LNCAP (cell line): ENCODE results near the gene CPT1B.

ENCODE experiments used
- TF ChIP-seq, protein P1 (sequence below): fragments of 450-650 bp; IDR thresholded peaks from 2 replicates; pipeline ENCODE4 v1.5.1; 2017; ENCODE audit warnings: mild to moderate bottlenecking

CPT1B gene

DNA sequence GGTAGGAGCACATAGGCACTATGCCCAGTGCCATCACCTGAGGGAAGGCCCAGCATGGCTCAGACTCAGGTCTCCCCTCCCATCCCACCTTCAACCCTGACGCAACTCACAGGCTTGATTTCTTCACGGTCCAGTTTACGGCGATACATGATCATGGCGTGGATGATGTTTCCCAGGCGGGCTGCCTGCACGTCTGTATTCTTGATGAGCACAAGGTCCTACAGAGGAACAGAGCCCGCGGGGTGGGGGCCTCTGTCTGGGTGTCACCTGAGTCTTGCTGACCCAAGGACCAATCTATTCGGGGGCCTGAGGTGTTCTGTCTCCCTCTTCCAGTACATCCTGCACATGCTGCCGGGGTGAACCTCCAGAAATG is 3.9 kb downstream of the CPT1B start:
- TF ChIP-seq, protein P1, sequence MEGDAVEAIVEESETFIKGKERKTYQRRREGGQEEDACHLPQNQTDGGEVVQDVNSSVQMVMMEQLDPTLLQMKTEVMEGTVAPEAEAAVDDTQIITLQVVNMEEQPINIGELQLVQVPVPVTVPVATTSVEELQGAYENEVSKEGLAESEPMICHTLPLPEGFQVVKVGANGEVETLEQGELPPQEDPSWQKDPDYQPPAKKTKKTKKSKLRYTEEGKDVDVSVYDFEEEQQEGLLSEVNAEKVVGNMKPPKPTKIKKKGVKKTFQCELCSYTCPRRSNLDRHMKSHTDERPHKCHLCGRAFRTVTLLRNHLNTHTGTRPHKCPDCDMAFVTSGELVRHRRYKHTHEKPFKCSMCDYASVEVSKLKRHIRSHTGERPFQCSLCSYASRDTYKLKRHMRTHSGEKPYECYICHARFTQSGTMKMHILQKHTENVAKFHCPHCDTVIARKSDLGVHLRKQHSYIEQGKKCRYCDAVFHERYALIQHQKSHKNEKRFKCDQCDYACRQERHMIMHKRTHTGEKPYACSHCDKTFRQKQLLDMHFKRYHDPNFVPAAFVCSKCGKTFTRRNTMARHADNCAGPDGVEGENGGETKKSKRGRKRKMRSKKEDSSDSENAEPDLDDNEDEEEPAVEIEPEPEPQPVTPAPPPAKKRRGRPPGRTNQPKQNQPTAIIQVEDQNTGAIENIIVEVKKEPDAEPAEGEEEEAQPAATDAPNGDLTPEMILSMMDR, result no peak

GRCh38 chr22:50573491-50574382 is 4.5 kb downstream of the CPT1B start:
- TF ChIP-seq, protein P1, result no peak

- TF ChIP-seq, protein P1, result no peak
These were observed 5.3 kb downstream of the CPT1B start for GRCh38 chr22:50572965-50573364.

DNA sequence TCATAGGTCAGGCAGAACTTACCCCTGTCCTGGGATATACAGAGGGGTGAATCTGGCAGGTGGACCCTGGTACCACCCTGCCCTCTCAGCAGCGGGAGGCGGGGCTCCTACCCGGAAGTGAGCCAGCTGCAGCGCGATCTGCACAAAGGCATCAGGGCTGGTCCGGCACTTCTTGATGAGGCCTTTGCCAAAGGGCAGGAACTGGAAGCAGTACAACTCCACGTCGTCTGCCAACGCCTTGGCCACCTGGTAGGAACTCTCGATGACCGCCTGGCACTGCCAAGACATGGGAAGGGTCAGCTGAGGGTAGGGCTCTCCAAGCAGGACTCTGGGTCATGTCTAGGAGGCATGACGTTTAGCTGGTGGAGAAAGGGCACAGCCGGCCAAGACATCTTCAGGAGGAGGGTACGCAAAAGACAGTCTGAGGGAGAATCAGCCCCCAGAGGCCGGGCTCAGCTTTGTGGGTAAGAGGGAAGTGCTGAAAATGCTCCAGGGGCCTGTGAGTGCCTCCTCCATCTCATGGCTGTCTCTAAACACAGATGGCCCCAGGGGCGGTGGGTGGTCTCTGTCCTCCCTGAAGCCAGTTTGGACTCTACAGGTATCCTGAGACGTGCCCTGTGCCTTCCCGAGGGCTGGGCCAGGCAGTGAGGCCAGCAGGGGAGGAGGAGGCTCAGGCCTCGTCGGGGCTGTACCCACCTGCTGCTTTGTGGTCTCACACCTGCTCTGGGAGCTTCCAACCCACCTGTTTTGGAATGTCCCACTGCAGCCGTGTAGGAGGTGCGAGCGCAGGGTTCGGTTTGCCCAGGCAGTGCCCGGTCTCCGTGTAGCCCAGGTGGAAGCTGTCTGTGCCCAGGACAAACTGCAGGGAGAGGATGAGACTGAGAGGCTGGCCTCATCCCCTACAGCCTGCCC is 6.7 kb downstream of the CPT1B start:
- TF ChIP-seq, protein P1, result no peak

DNA sequence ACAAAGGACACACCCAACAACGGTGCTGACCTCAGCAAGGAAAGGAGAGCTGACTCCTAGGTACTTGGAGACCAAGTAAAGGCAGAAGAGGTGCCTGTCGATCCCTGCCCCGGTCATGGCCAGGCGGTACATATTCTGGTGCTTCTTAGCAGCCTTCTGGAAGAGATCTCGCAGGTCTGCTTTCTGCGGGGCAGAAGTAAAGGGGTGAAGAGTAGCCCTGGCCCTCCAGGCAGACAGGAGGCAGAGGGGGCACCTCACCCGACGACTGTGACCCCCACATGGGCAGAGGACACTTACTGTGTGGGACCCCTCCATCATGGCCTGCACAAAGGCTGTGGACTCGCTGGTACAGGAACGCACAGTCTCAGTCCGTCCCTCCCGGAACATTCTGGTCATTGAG is 7.4 kb downstream of the CPT1B start:
- TF ChIP-seq, protein P1, result no peak

DNA sequence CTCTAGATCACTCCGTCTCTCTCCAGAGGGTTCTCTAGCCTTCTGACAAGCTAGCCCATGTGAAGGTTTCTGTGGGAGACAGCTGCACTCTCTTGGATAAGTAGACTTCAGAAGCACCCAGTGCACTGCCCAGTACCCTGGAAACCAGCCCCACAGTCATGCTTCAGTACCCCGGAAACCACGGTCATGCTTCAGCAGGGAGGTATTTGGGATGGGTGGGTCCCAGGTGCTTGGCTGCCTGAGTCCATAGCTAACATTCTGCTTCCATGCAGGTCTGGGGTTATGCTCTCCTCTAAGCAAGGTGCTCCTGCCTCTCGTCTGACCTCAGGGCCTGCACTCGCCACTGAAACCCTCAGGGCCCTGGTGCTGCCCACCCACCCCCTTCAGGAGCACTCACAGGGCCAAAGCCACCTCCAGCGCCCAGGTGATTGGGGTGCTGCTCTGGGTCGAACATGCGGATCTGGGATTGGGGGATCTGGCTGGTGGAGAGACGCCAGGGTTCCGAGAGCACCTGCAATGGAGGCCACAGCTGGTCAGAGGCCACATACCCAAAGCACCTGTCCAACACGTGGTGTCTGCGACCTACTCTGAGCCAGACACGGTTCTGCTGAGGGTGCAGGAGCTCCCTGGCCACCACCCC is 8.2 kb downstream of the CPT1B start:
- TF ChIP-seq, protein P1, result no peak

- TF ChIP-seq, protein P1, result no peak
These were observed 9.2 kb downstream of the CPT1B start for GRCh38 chr22:50569041-50569459.
